GM12878 (cell line): ENCODE data around the gene PRDM1.

Source experiments
- CTCF ChIP-seq, 3 experiments: IDR thresholded peaks in 2 of 3; conservative IDR thresholded peaks in 1 of 3; 2 replicates each; pipeline ENCODE4 v1.5.1; 2011; ENCODE audit warnings: low read depth in 3 of 3, low read length in 3 of 3, mild to moderate bottlenecking in 3 of 3, control low read depth in 2 of 3, moderate library complexity in 2 of 3, inconsistent platforms in 1 of 3, mixed read lengths in 1 of 3; ENCODE audit not compliant: control insufficient read depth in 2 of 3, insufficient read depth in 1 of 3; ENCODE audit errors: extremely low read depth in 1 of 3
- TBL1XR1 ChIP-seq: IDR thresholded peaks from 2 replicates; pipeline ENCODE4 v1.6.1; 2012; ENCODE audit warnings: low read depth, low read length, improper control_type of control experiment

GRCh38 chr6:106107043-106107613 is 21.0 kb downstream of the PRDM1 start:
- TF ChIP-seq TBL1XR1 (no peak), CTCF (IDR thresholded peaks at IDR 0.05 in 2 of 3, conservative IDR thresholded peaks at IDR 0.05 in 1 of 3; ENCODE audit: control insufficient read depth in 2 of 3, extremely low read depth in 1 of 3, insufficient read depth in 1 of 3, low read depth in 3 of 3, low read length in 3 of 3) (no peak)
